ENCODE data around the gene CSHL1. TPM values are rescaled to one million over a fixed set of nuclear protein-coding genes. Genes with fewer than 3 reads are reported as not detected.
A peak's percentile ranks its signal among the peaks of the same experiment; 100 is the strongest.
"Not testable (repeated sequence)": the region's sequence is repeated elsewhere in the genome, so short reads cannot be mapped to it uniquely, and the experiment has no call there.

The CSHL1 gene
- total and polyA plus RNA-seq, 7 donors: not detected

DNA sequence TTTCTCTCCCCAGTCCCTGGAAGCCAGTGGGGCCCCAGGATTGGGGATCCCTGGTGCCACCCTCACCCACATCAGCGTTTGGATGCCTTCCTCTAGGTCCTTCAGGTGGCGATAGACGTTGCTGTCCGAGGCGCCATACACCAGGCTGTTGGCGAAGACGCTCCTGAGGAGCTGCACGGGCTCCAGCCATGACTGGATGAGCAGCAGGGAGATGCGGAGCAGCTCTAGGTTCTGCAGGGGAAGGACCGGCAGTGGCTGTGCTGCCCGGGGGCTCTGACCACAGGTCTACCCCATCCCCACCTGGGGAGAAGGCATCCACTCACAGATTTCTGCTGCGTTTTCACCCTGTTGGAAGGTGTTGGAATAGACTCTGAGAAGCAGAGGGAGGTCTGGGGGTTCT lies 30.4 kb downstream of the CSHL1 start:
- H3K27me3 ChIP-seq: peaks cover 0 to 5% (median 0%) of the 10 kb centered on the region in 3 donors
- no peak for DNase-seq
- TF ChIP-seq EP300 (IDR thresholded peaks at IDR 0.05) (no peak), POLR2AphosphoS5 (IDR thresholded peaks at IDR 0.05) (no peak), POLR2A (IDR thresholded peaks at IDR 0.05) (no peak)
- TF ChIP-seq, protein P1, sequence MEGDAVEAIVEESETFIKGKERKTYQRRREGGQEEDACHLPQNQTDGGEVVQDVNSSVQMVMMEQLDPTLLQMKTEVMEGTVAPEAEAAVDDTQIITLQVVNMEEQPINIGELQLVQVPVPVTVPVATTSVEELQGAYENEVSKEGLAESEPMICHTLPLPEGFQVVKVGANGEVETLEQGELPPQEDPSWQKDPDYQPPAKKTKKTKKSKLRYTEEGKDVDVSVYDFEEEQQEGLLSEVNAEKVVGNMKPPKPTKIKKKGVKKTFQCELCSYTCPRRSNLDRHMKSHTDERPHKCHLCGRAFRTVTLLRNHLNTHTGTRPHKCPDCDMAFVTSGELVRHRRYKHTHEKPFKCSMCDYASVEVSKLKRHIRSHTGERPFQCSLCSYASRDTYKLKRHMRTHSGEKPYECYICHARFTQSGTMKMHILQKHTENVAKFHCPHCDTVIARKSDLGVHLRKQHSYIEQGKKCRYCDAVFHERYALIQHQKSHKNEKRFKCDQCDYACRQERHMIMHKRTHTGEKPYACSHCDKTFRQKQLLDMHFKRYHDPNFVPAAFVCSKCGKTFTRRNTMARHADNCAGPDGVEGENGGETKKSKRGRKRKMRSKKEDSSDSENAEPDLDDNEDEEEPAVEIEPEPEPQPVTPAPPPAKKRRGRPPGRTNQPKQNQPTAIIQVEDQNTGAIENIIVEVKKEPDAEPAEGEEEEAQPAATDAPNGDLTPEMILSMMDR (IDR thresholded peaks at IDR 0.05): no peak
- H3K36me3 ChIP-seq: no peaks in the 10 kb centered on the region
- 85% methylated on average over 12 of the region's 12 CpGs for WGBS, 2 donors
- no peak overlapping the region for H3K27ac ChIP-seq
- H3K4me3 ChIP-seq: no peak overlapping the region
- no peaks in the 10 kb centered on the region for H3K9me3 ChIP-seq
- intact Hi-C loops (cut with DNase I): no loop called here
- no peaks in the 10 kb centered on the region for H3K4me1 ChIP-seq

GRCh38 chr17:63878413-63878812 lies 32.6 kb downstream of the CSHL1 start:
- H3K4me1 ChIP-seq; H3K27me3 ChIP-seq; H3K9me3 ChIP-seq; intact Hi-C loops (cut with DNase I); H3K4me3 ChIP-seq; H3K36me3 ChIP-seq; H3K27ac ChIP-seq; DNase-seq: not testable (repeated sequence)
- WGBS, 2 donors: 85% methylated on average over 9 of the region's 9 CpGs

GRCh38 chr17:63874693-63875092 lies 36.4 kb downstream of the CSHL1 start:
- H3K36me3 ChIP-seq; H3K4me1 ChIP-seq; H3K27me3 ChIP-seq; H3K4me3 ChIP-seq; intact Hi-C loops (cut with DNase I); H3K27ac ChIP-seq; H3K9me3 ChIP-seq; DNase-seq: not testable (repeated sequence)
- WGBS, 2 donors: 86 to 88% methylated on average over 6 of the region's 6 CpGs

DNA sequence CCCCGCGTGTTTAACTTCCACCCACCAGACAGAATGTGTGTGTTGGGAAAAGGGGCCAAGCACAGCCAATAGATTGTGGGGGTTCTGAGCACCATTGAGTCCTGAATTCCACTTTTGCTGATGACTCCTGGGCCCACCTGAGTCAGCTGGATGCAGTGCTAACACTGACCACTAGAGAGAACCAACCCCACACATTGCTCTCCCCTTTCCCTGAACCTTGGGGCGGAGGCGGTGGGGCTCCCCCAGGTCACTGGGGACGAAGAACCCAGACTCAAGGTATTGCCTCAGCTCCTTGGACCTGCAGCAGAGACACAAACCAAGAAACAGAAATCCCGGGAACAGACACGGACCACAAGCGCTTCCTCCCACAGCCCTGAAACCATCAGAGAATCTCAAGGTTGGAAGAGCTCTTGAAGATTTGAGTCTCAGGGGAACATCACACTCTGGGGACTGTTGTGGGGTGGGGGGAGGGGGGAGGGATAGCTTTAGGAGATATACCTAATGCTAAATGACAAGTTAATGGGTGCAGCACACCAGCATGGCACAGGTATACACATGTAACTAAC lies 36.9 kb downstream of the CSHL1 start:
- H3K27ac ChIP-seq; H3K27me3 ChIP-seq; DNase-seq; H3K36me3 ChIP-seq; intact Hi-C loops (cut with DNase I); H3K4me1 ChIP-seq; H3K4me3 ChIP-seq; H3K9me3 ChIP-seq: not testable (repeated sequence)
- WGBS, 2 donors: 77 to 87% methylated on average over 6 to 7 of the region's 8 CpGs

GRCh38 chr17:63873577-63873976 lies 37.5 kb downstream of the CSHL1 start, which contains the start of gene CSH2:
TSS of gene CSH2 (minus strand) at chr17:63873677. CDS start at chr17:63873614, 63 bp downstream.
- WGBS, 2 donors: 80 to 90% methylated on average over 7 of the region's 7 CpGs
- H3K9me3 ChIP-seq, DNase-seq: not testable (repeated sequence)

DNA sequence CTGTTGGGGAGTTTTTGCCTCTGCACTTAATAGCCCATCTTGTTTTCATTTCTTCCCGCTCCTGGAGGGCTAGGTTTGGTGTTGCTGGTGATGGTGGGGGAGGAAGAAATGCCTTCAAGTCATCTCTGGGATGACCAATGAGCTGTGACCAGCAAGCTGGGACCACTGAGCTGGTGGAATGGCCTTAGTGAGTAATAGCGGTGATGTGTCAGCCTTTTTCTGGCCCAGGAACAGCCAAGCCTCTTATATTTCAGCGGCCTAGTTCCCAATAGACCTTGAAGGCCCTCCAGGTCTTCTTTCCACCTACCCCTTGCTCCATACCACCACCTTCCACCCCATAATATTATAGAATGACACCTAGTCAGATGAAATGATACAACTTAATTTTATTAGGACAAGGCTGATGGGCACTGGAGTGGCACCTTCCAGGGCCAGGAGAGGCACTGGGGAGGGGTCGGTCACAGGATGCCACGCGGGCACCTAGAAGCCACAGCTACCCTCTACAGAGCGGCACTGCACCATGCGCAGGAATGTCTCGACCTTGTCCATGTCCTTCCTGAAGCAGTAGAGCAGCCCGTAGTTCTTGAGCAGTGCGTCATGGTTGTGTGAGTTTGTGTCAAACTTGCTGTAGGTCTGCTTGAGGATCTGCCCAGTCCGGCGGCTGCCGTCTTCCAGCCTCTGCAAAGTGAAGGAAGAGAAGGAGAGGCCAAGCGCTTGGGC lies 39.3 kb downstream of the CSHL1 start:
- H3K27me3 ChIP-seq; H3K4me3 ChIP-seq; H3K27ac ChIP-seq; DNase-seq; H3K9me3 ChIP-seq; H3K36me3 ChIP-seq; H3K4me1 ChIP-seq; intact Hi-C loops (cut with DNase I): not testable (repeated sequence)
- WGBS, 2 donors: 95 to 96% methylated on average over 14 to 15 of the region's 15 CpGs

More at GRCh38 chr17:63873577-63873976, 37.5 kb downstream of the CSHL1 start, which contains the start of gene CSH2:
- H3K4me1 ChIP-seq; H3K4me3 ChIP-seq; H3K36me3 ChIP-seq; H3K27ac ChIP-seq; H3K27me3 ChIP-seq; intact Hi-C loops (cut with DNase I): not testable (repeated sequence)

GRCh38 chr17:63870292-63870665 lies 40.8 kb downstream of the CSHL1 start:
- intact Hi-C loops (cut with DNase I); H3K27ac ChIP-seq; H3K27me3 ChIP-seq; H3K4me3 ChIP-seq; H3K36me3 ChIP-seq; DNase-seq; H3K9me3 ChIP-seq; H3K4me1 ChIP-seq: not testable (repeated sequence)
- 92 to 93% methylated on average over 4 of the region's 4 CpGs for WGBS, 2 donors

GRCh38 chr17:63869491-63870291 lies 41.4 kb downstream of the CSHL1 start:
- H3K27ac ChIP-seq; H3K9me3 ChIP-seq; H3K27me3 ChIP-seq; H3K36me3 ChIP-seq; H3K4me3 ChIP-seq; DNase-seq; H3K4me1 ChIP-seq; intact Hi-C loops (cut with DNase I): not testable (repeated sequence)
- WGBS, 2 donors: 65 to 72% methylated on average over 9 of the region's 9 CpGs

DNA sequence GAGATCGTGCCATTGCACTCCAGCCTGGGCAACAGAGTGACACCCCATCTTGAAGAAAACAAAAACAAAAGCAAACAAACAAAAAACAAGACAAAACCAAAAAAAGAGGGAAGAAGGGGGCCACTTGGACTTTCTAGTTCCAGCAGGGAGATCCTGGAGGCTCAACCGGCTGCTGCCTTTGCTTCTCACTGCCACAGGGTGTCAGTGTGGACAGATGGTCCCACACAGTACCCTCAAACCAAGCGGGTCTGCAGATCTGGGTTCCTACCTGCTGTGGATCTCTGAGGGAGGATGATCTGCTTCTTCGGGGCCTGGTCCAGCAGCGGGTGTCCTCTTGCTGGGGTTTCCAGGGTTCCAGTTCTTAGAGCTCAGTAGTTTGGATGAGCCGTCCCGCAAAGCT lies 44.4 kb downstream of the CSHL1 start:
- intact Hi-C loops (cut with DNase I); H3K4me3 ChIP-seq; H3K4me1 ChIP-seq; H3K27me3 ChIP-seq; H3K27ac ChIP-seq; H3K9me3 ChIP-seq; H3K36me3 ChIP-seq: not testable (repeated sequence)
- 79 to 80% methylated on average over 7 of the region's 7 CpGs for WGBS, 2 donors
- DNase-seq: peak; percentile 24

Data from sigmoid colon (tissue), 7 donors.